DND-41 (cell line): ENCODE measurements around the gene CKB.

Experiments used
- ATAC-seq: fragments of 200-7000 bp; cut with Tn5 transposase; 3 replicates; pipeline ENCODE4 v1.9.1; 2021; ENCODE audit warnings: low read depth; ENCODE audit not compliant: insufficient read depth
- DNase-seq: peaks from one replicate; pipeline ENCODE4 v3.0.0-alpha.2; 2020
- H2AFZ ChIP-seq: 2 replicates; pipeline ENCODE4 v1.6.0; 2012; ENCODE audit warnings: low read depth, low read length
- H3K27ac ChIP-seq: 2 replicates; pipeline ENCODE4 v1.5.1; 2012; ENCODE audit warnings: low read length, inconsistent platforms
- H3K27me3 ChIP-seq: fragments of 200-600 bp; sonication (generic); 2 replicates; pipeline ENCODE4 v1.6.0; 2012; ENCODE audit warnings: low read length, mild to moderate bottlenecking, inconsistent platforms; ENCODE audit not compliant: insufficient read depth, poor library complexity
- H3K36me3 ChIP-seq: 2 replicates; pipeline ENCODE4 v1.5.1; 2012; ENCODE audit warnings: low read length, inconsistent platforms; ENCODE audit not compliant: insufficient read depth
- H3K4me1 ChIP-seq: 2 replicates; pipeline ENCODE4 v1.5.1; 2012; ENCODE audit warnings: mild to moderate bottlenecking, low read length; ENCODE audit not compliant: insufficient read depth
- H3K4me2 ChIP-seq: 2 replicates; pipeline ENCODE4 v1.6.0; 2012; ENCODE audit warnings: mild to moderate bottlenecking, moderate library complexity, low read length, inconsistent platforms; ENCODE audit not compliant: insufficient read depth
- H3K4me3 ChIP-seq, 2 experiments: fragments of 200-600 bp in 1 of 2; shearing (Covaris generic) in 1 of 2; 2 replicates each; pipeline ENCODE4 v1.5.1; 2012 to 2016; ENCODE audit warnings: inconsistent platforms in 2 of 2, low read length in 2 of 2, mild to moderate bottlenecking in 2 of 2, low read depth in 1 of 2, moderate library complexity in 1 of 2
- H3K79me2 ChIP-seq: 2 replicates; pipeline ENCODE4 v1.6.0; 2012; ENCODE audit warnings: low read length, inconsistent platforms; ENCODE audit not compliant: insufficient read depth
- H3K9ac ChIP-seq: 2 replicates; pipeline ENCODE4 v1.6.0; 2012; ENCODE audit warnings: low read depth, mild to moderate bottlenecking, inconsistent platforms, low read length, moderate library complexity
- H3K9me3 ChIP-seq: 2 replicates; pipeline ENCODE4 v1.5.1; 2012; ENCODE audit warnings: low read length, moderate library complexity, mild to moderate bottlenecking, inconsistent platforms; ENCODE audit not compliant: insufficient read depth, severe bottlenecking
- H4K20me1 ChIP-seq: 2 replicates; pipeline ENCODE4 v1.6.0; 2012; ENCODE audit warnings: low read length; ENCODE audit not compliant: insufficient read depth
- CTCF ChIP-seq: IDR thresholded peaks from 2 replicates; pipeline ENCODE4 v1.5.1; 2012; ENCODE audit warnings: borderline replicate concordance, low read length, moderate library complexity, mild to moderate bottlenecking; ENCODE audit not compliant: poor library complexity, severe bottlenecking; ENCODE audit errors: extremely low read depth
- EZH2 ChIP-seq: IDR thresholded peaks from 3 replicates; pipeline ENCODE4 v1.6.1; 2012; ENCODE audit warnings: borderline replicate concordance, low read depth, mild to moderate bottlenecking, moderate library complexity, low read length, inconsistent platforms; ENCODE audit not compliant: severe bottlenecking

Gene CKB

GRCh38 chr14:103501921-103502669 is 20.5 kb downstream of the CKB start:
- Histone ChIP-seq H3K9me3 (no peaks in the 10 kb centered on the region), H3K4me1 (no peaks in the 10 kb centered on the region), H4K20me1 (peaks cover 4% of the 10 kb centered on the region), H3K27ac (no peak overlapping the region), H3K9ac (no peak overlapping the region), H3K36me3 (peaks cover 79% of the 10 kb centered on the region), H3K79me2 (no peaks in the 10 kb centered on the region), H2AFZ (no peak overlapping the region), H3K27me3 (no peaks in the 10 kb centered on the region), H3K4me3 (no peak overlapping the region), H3K4me2 (no peak overlapping the region)
- DNase-seq (no peak), ATAC-seq (no peak)
- TF ChIP-seq EZH2: no peak
- no peak for TF ChIP-seq CTCF

GRCh38 chr14:103501041-103501870 is 21.4 kb downstream of the CKB start:
- Histone ChIP-seq H3K27ac (no peak overlapping the region), H3K4me2 (no peak overlapping the region), H4K20me1 (peaks cover 4% of the 10 kb centered on the region), H3K4me3 (no peak overlapping the region), H3K9ac (no peak overlapping the region), H2AFZ (no peak overlapping the region), H3K9me3 (no peaks in the 10 kb centered on the region), H3K79me2 (no peaks in the 10 kb centered on the region), H3K4me1 (no peaks in the 10 kb centered on the region), H3K27me3 (no peaks in the 10 kb centered on the region), H3K36me3 (peaks cover 80% of the 10 kb centered on the region)
- no peak for ATAC-seq
- TF ChIP-seq CTCF (no peak), EZH2 (no peak)
- no peak for DNase-seq

GRCh38 chr14:103500148-103500990 is 22.3 kb downstream of the CKB start:
- H3K9me3 ChIP-seq: no peaks in the 10 kb centered on the region
- no peak overlapping the region for H2AFZ ChIP-seq
- no peak overlapping the region for H3K9ac ChIP-seq
- H3K27ac ChIP-seq: no peak overlapping the region
- H3K79me2 ChIP-seq: no peaks in the 10 kb centered on the region
- no peak overlapping the region for H3K4me2 ChIP-seq
- H3K4me1 ChIP-seq: no peaks in the 10 kb centered on the region
- H3K4me3 ChIP-seq: no peak overlapping the region
- DNase-seq: peak; percentile 71
- peaks cover 82% of the 10 kb centered on the region for H3K36me3 ChIP-seq
- ATAC-seq: peak; percentile 92
- TF ChIP-seq EZH2 (no peak), CTCF (peak; percentile 87)
- H4K20me1 ChIP-seq: peaks cover 4% of the 10 kb centered on the region
- H3K27me3 ChIP-seq: no peaks in the 10 kb centered on the region
